Esophagus (tissue), 2 donors: ENCODE results near the gene TXNRD2. TPM values are rescaled to one million over a fixed set of nuclear protein-coding genes. Genes with fewer than 3 reads are reported as not detected.
"Not testable (repeated sequence)": the region's sequence is repeated elsewhere in the genome, so short reads cannot be mapped to it uniquely, and the experiment has no call there.

Experiments
- H3K27ac ChIP-seq, 2 donors: one replicate each; pipeline ENCODE4 v1.5.1; 2013; ENCODE audit warnings: low read depth in 2 of 2, mild to moderate bottlenecking in 2 of 2, inconsistent platforms in 1 of 2, low read length in 1 of 2, moderate library complexity in 1 of 2
- H3K27me3 ChIP-seq, 2 donors: one replicate each; pipeline ENCODE4 v1.6.1; 2013; ENCODE audit warnings: low read length in 2 of 2, control low read depth in 1 of 2, mild to moderate bottlenecking in 1 of 2; ENCODE audit not compliant: insufficient read depth in 2 of 2, control insufficient read depth in 1 of 2
- H3K36me3 ChIP-seq, 2 donors: one replicate each; pipeline ENCODE4 v1.6.1; 2013; ENCODE audit warnings: low read length in 1 of 2; ENCODE audit not compliant: control insufficient read depth in 2 of 2, insufficient read depth in 2 of 2
- H3K4me1 ChIP-seq, 2 donors: one replicate each; pipeline ENCODE4 v1.6.1; 2013; ENCODE audit warnings: low read length in 1 of 2; ENCODE audit not compliant: control insufficient read depth in 2 of 2, insufficient read depth in 2 of 2
- H3K4me3 ChIP-seq, 2 donors: one replicate each; pipeline ENCODE4 v1.5.1; 2013; ENCODE audit warnings: low read length in 2 of 2, mild to moderate bottlenecking in 2 of 2, low read depth in 1 of 2, moderate library complexity in 1 of 2
- H3K9me3 ChIP-seq, 2 donors: one replicate each; pipeline ENCODE4 v1.6.1; 2013; ENCODE audit warnings: mild to moderate bottlenecking in 2 of 2, low read depth in 1 of 2, low read length in 1 of 2, moderate library complexity in 1 of 2; ENCODE audit not compliant: control insufficient read depth in 2 of 2, insufficient read depth in 1 of 2
- WGBS, 2 donors: extraction: QIAGEN DNeasy Blood & Tissue Kit; methylation state at CpG; one replicate each; pipeline ENCODE4 v1.1.7; 2013; 5-methylcytosine and 5-hydroxymethylcytosine counted together
- polyA plus RNA-seq, 2 donors: library from polyadenylated mRNA; stranded (reverse); fragments of 200-250 nt; gene quantifications; one replicate each; pipeline ENCODE4 v1.2.3, GENCODE V29; 2013
- donor health status: healthy with polysubstance abuse.
- donor health status: Bipolar disorder and iron deficiency.

Gene TXNRD2
- polyA plus RNA-seq, 2 donors = 9.6 to 20.6 TPM

DNA sequence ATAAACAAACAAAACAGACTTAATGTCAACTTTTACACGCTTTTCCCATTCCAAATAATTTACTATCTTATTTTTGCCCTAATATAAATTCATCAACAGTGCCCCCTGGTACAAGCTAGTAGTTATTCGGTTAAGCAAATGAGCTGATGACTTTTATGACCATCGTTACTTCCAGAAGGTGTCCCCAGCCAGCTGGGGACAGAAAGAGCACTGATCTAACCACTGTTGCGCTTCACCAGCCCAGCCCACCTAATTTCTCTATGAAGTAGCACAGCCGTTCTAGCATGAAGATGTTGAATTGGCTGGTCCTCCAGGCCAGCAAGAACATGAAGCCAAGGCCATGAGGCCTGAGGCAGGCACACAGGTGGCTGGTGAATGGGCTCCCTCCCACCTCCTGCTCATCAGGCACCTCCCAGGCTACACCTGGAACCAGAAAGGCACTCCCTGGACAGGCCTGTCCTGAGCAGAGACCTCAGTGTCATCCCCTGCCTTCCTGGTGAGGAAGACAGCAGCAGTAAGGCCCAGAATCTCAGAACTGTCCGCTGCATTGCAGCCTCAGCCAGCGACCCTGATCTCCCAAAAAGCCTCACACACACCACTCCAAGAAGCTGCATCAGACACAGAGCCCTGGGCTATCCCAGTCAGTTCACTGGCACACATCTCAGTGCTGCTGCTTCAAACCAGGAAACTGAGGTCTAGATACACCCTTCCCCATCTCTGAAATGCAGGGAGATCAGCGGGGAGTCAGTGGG, 99.8 kb downstream of the TXNRD2 start:
- Histone ChIP-seq H3K9me3 (no peaks in the 10 kb centered on the region), H3K27ac (no peak overlapping the region), H3K36me3 (no peaks in the 10 kb centered on the region), H3K4me1 (peaks cover 8 to 19% of the 10 kb centered on the region in 2 donors), H3K27me3 (no peaks in the 10 kb centered on the region), H3K4me3 (no peak overlapping the region)
- 84 to 86% methylated on average over 8 of the region's 8 CpGs for WGBS, 2 donors

DNA sequence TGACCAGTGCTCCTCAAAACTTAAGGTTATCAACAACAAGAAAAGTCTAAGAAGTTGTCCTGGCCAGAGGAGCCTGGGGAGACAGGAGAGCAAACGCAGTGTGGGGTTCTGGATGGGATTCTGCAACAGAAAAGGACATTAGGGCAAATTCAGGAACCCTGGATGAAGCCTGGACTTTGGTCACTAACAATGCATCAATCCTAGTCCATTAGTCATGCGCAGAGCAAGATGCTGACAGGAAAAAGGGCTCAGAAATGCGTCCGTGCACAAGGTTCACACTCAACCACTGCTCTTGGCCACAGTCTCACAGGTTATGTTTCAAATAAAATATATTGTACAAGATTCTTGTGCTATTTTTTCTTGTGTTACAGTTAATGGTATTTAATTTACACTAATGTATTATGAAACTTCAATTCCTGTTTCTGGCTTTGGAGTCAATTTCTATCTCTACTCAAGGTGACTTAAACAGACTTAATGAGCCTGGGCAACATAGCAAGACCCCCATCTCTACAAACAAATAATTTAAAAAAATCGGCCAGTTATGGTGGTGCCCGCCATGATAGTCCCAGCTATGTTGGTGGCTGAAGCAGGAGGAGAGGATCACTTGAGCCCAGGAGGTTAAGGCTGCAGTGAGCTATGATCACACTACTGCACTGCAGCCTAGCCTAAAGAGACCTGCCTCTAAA, 100.5 kb downstream of the TXNRD2 start:
- Histone ChIP-seq H3K27ac (no peak overlapping the region), H3K4me1 (peaks cover 8 to 19% of the 10 kb centered on the region in 2 donors), H3K9me3 (no peaks in the 10 kb centered on the region), H3K4me3 (no peak overlapping the region), H3K36me3 (no peaks in the 10 kb centered on the region), H3K27me3 (no peaks in the 10 kb centered on the region)
- 84 to 96% methylated on average over 6 of the region's 6 CpGs for WGBS, 2 donors

DNA sequence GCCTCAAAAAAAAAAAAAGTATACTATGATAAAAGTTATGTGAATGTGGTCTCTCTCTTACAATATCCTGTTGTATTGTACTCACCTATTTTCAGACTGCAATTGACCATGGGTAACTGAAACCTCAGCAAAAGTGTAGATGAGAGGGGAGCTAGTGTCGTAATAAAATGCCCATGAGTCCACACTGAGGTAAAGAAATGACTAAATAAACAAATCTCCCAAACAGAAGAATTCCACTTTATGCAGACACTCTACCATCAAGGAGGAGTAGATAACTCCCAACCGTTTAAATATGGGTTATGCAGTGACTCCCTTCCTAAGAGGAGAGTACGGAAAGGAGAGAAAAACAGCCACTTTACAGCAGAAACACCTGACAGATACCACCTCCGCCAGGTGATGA, 101.6 kb downstream of the TXNRD2 start:
- no peak overlapping the region for H3K27ac ChIP-seq
- no peaks in the 10 kb centered on the region for H3K9me3 ChIP-seq
- no peak overlapping the region for H3K4me3 ChIP-seq
- no peaks in the 10 kb centered on the region for H3K36me3 ChIP-seq
- 87 to 89% methylated on average over 4 of the region's 4 CpGs for WGBS, 2 donors
- peaks cover 8 to 17% of the 10 kb centered on the region in 2 donors for H3K4me1 ChIP-seq
- no peaks in the 10 kb centered on the region for H3K27me3 ChIP-seq

DNA sequence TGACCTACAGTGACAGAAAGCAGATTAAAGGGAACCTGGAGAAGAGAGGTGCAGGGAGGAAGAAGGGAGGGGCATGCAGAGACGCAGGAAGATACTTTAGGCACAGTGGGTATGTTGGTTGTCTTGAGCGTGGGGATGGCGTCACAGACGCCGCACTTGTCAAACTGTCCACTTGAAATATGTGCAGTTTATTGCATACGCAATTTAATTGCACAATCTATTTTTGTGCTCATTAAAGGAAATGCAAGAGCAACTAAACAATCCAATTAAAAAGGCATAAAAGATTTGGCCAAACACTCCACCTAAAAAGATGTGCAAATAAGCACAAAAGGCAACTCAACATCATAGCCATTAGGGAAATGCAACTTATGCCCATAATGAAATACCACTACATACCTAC, 103.7 kb downstream of the TXNRD2 start:
- 94% methylated on average over 6 of the region's 6 CpGs for WGBS, 2 donors
- Histone ChIP-seq H3K4me3 (no peak overlapping the region), H3K27me3 (no peaks in the 10 kb centered on the region), H3K27ac (no peak overlapping the region), H3K4me1 (no peaks in the 10 kb centered on the region), H3K9me3 (no peaks in the 10 kb centered on the region), H3K36me3 (no peaks in the 10 kb centered on the region)

DNA sequence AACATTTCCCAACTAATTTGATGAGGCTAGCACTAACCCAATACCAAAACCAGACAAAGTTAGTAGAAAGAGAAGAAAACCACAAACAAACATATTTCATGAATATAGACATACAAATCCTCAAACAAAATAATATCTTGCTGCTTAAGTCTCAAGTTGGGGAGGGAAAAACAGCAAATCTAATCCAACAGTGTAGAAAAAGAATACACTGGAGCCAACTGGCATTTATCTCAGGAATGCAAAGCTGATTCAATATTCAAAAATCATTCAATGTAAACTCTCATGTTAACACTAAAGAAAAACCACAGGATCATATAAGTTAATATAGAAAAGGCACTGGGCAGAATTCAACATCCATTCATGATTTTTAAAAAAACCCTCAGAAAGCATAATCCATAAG, 105.1 kb downstream of the TXNRD2 start:
- Histone ChIP-seq H3K36me3 (no peaks in the 10 kb centered on the region), H3K4me3 (no peak overlapping the region), H3K4me1 (no peaks in the 10 kb centered on the region), H3K27ac (no peak overlapping the region), H3K9me3 (no peaks in the 10 kb centered on the region), H3K27me3 (no peaks in the 10 kb centered on the region)

DNA sequence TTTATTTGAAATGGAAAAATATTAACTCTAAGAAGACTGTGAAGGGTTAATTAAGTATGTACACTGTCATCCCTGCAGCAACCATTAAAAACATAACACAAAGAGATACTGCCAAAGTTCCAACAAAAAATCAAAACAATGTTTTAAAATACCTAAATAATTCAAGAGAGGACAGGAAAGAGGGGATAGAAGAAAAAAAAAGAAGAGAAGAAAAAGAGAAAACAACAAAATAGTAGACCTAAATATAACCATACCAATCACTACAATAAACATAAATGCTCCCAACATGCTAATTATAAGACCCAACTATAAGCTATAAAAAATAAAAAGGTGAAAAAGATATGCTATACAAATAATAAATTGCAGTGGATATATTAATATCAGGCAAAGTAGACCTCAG, 107.0 kb downstream of the TXNRD2 start:
- no peaks in the 10 kb centered on the region for H3K9me3 ChIP-seq
- no peak overlapping the region for H3K4me3 ChIP-seq
- no peaks in the 10 kb centered on the region for H3K4me1 ChIP-seq
- H3K36me3 ChIP-seq = no peaks in the 10 kb centered on the region
- no peaks in the 10 kb centered on the region for H3K27me3 ChIP-seq
- no peak overlapping the region for H3K27ac ChIP-seq

DNA sequence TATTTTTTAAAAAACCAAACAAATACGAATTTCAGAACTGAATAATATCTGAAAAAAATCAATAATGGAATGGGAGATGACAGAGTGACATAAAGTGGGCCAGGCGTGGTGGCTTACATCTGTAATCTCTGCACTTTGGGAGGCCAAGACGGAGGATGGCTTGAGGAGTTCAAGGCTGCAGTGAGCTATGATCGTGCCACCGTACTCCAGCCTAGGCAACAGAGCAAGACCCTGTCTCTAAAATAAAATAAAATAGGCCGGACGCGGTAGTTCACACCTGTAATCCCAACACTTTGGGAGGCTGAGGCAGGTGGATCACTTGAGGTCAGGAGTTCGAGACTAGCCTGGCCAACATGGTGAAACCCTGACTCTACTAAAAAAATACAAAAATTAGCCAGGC, 108.3 kb downstream of the TXNRD2 start:
- H3K36me3 ChIP-seq = not testable (repeated sequence)

DNA sequence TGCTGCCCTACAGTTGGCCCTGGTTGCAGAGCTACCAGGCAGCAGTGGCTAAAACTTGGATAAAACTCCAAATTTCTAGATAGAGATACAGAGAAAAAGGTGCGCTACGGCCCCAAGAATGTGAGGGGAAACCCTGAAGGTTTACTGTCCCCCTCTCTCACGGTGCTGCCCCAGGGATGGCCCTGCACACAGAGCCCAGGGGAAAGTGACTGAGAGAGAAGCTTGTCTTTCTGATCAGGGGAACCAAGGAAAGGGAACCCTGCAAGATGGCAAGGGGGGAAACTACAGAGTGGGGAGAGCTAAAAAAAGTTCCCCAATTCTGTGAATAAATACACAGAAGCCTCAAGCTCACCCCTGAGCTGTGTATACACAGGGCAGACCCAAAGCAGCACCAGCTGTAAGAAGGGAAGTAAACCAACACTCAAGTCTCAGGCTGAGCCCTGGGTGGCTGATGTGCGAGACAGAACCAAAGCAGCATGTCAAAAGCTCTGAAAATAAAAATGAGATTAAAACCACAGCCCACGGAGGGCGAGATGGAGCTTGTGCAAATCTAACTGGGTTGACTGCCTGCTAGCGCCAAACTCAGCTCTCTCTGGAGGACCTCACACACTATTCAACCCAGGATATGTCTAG, 109.0 kb downstream of the TXNRD2 start:
- 56 to 65% methylated on average over 7 of the region's 7 CpGs for WGBS, 2 donors
- Histone ChIP-seq H3K9me3 (no peaks in the 10 kb centered on the region), H3K27ac (no peak overlapping the region), H3K4me1 (no peaks in the 10 kb centered on the region), H3K27me3 (no peaks in the 10 kb centered on the region), H3K36me3 (no peaks in the 10 kb centered on the region), H3K4me3 (no peak overlapping the region)

More for the DNA sequence above, 108.3 kb downstream of the TXNRD2 start:
- H3K9me3 ChIP-seq, H3K4me1 ChIP-seq, H3K4me3 ChIP-seq, H3K27me3 ChIP-seq, H3K27ac ChIP-seq: not testable (repeated sequence)
- WGBS, 2 donors = 87 to 93% methylated on average over 9 of the region's 9 CpGs

DNA sequence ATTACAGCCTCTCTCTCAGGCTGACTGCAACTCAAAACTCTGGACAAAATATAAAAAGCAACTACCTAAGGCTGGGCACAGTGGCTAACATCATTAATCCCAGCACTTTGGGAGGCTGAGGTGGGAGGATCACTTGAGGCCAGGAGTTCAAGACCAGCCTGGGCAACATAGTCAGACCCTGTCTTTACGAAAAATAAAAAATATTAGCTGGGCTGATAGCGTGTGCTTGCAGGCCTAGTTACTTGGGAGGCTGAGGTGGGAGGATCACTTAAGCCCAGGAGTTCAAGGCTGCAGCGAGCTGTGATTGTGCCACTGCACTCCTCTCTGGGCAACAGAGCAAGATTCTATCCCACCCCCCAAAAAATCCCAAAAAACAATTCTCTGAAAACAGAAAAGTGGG, 109.6 kb downstream of the TXNRD2 start:
- H3K4me3 ChIP-seq, H3K9me3 ChIP-seq, H3K27me3 ChIP-seq, H3K36me3 ChIP-seq, H3K4me1 ChIP-seq, H3K27ac ChIP-seq: not testable (repeated sequence)
- WGBS, 2 donors = 86 to 91% methylated on average over 3 of the region's 3 CpGs
